H1 (cell line): Measurements from ENCODE around the gene RANBP9. TPM values are rescaled to one million over a fixed set of nuclear protein-coding genes. Genes with fewer than 3 reads are reported as not detected.
A peak's percentile ranks its signal among the peaks of the same experiment; 100 is the strongest.

ENCODE experiments used
- CTCF ChIA-PET: fragments of 300-600 bp; sonication (Branson Sonifier 250); formaldehyde crosslinking; loops from one replicate; lab custom pipeline; 2021; ENCODE audit not compliant: partially characterized antibody; lab: Charles Lee
- POLR2A ChIA-PET: fragments of 300-600 bp; sonication (Branson Sonifier 250); formaldehyde crosslinking; loops from one replicate; lab custom pipeline; 2021; ENCODE audit warnings: inconsistent platforms; ENCODE audit not compliant: partially characterized antibody; lab: Charles Lee
- DNase-seq, 2 experiments: peaks; one replicate each; pipeline versions ENCODE4 v3.0.0 to v3.0.0-alpha.2; 2010 to 2022; ENCODE audit warnings: low spot score in 2 of 2, low read depth in 1 of 2, mixed read lengths in 1 of 2
- FAIRE-seq: peaks from 2 replicates; lab custom pipeline; 2011; peaks lifted over from hg19 to GRCh38; lab: Jason Lieb, UNC
- H2AFZ ChIP-seq: 2 replicates; pipeline ENCODE4 v1.8.1; 2012; ENCODE audit warnings: low read length, inconsistent platforms
- H2AK5ac ChIP-seq: 2 replicates; pipeline ENCODE4 v1.6.1; 2013; ENCODE audit warnings: low read depth, low read length
- H2BK120ac ChIP-seq: replicated peaks from 2 replicates; pipeline ENCODE3; 2013; ENCODE audit warnings: low read depth, low read length, inconsistent platforms
- H2BK12ac ChIP-seq: 2 replicates; pipeline ENCODE4 v1.6.1; 2013; ENCODE audit warnings: low read depth, low read length
- H2BK15ac ChIP-seq: 2 replicates; pipeline ENCODE4 v1.6.1; 2013; ENCODE audit warnings: low read length
- H2BK20ac ChIP-seq: 2 replicates; pipeline ENCODE4 v1.6.1; 2013; ENCODE audit warnings: low read length
- H2BK5ac ChIP-seq: 2 replicates; pipeline ENCODE4 v1.6.1; 2013; ENCODE audit warnings: low read depth, low read length
- H3K14ac ChIP-seq: 2 replicates; pipeline ENCODE4 v1.6.1; 2013; ENCODE audit warnings: inconsistent platforms; ENCODE audit not compliant: insufficient read length
- H3K18ac ChIP-seq: 2 replicates; pipeline ENCODE4 v1.6.1; 2013; ENCODE audit warnings: low read length; ENCODE audit errors: extremely low read depth
- H3K23ac ChIP-seq: 2 replicates; pipeline ENCODE4 v1.6.1; 2013; ENCODE audit warnings: inconsistent platforms; ENCODE audit not compliant: insufficient read length
- H3K23me2 ChIP-seq: 2 replicates; pipeline ENCODE4 v1.6.1; 2013; ENCODE audit warnings: low read depth, low read length
- H3K27ac ChIP-seq: 2 replicates; pipeline ENCODE4 v1.6.1; 2011; ENCODE audit warnings: low read depth, low read length, inconsistent platforms
- H3K27me3 ChIP-seq, 4 experiments: replicated peaks in 1 of 4; 1 replicate in 1 of 4; 2 replicates in 3 of 4; pipeline versions ENCODE4 v1.6.1 to v1.8.1; 2011 to 2013; ENCODE audit warnings: low read length in 3 of 4, mild to moderate bottlenecking in 3 of 4, inconsistent platforms in 2 of 4, mixed read lengths in 2 of 4, moderate library complexity in 1 of 4; ENCODE audit not compliant: control insufficient read depth in 3 of 4, insufficient read depth in 3 of 4; ENCODE audit errors: extremely low read depth in 1 of 4
- H3K36me3 ChIP-seq, 4 experiments: 2 replicates each; pipeline versions ENCODE4 v1.6.1 to v1.8.1; 2011 to 2013; ENCODE audit warnings: mild to moderate bottlenecking in 4 of 4, low read length in 3 of 4, moderate library complexity in 2 of 4, control low read depth in 1 of 4, inconsistent platforms in 1 of 4; ENCODE audit not compliant: insufficient read depth in 4 of 4, control insufficient read depth in 2 of 4
- H3K4ac ChIP-seq: replicated peaks from 2 replicates; pipeline ENCODE3; 2013; ENCODE audit warnings: low read length, low read depth, mixed read lengths, inconsistent platforms; ENCODE audit not compliant: insufficient read length
- H3K4me1 ChIP-seq, 4 experiments: replicated peaks in 1 of 4; 1 replicate in 1 of 4; 2 replicates in 3 of 4; pipeline versions ENCODE4 v1.6.1 to v1.8.1; 2011 to 2013; ENCODE audit warnings: low read length in 3 of 4, inconsistent platforms in 2 of 4, mixed read lengths in 1 of 4; ENCODE audit not compliant: insufficient read depth in 4 of 4, control insufficient read depth in 3 of 4
- H3K4me2 ChIP-seq, 2 experiments: 2 replicates each; pipeline versions ENCODE4 v1.6.1 to v1.8.1; 2011 to 2013; ENCODE audit warnings: low read depth in 2 of 2, low read length in 2 of 2, control low read depth in 1 of 2, inconsistent platforms in 1 of 2, mild to moderate bottlenecking in 1 of 2; ENCODE audit not compliant: insufficient read depth in 1 of 2
- H3K4me3 ChIP-seq, 4 experiments: fragments of 200-600, 300-600 bp in 1 of 4; sonication (generic), shearing (Covaris generic), sonication (Bioruptor Twin) in 1 of 4; 2 replicates each; pipeline versions ENCODE4 v1.5.1 to v1.8.1; 2011 to 2016; ENCODE audit warnings: low read length in 4 of 4, low read depth in 3 of 4, control low read depth in 2 of 4, inconsistent platforms in 2 of 4, mild to moderate bottlenecking in 2 of 4, mixed read lengths in 1 of 4, moderate library complexity in 1 of 4; ENCODE audit not compliant: insufficient read depth in 2 of 4; ENCODE audit errors: extremely low read depth in 1 of 4
- H3K56ac ChIP-seq: replicated peaks from 2 replicates; pipeline ENCODE3; 2013; ENCODE audit warnings: low read depth, mild to moderate bottlenecking, mixed read lengths, low read length, inconsistent platforms; ENCODE audit not compliant: insufficient read length
- H3K79me1 ChIP-seq: 2 replicates; pipeline ENCODE4 v1.6.1; 2013; ENCODE audit warnings: low read depth, low read length, control low read depth
- H3K79me2 ChIP-seq, 2 experiments: 2 replicates each; pipeline versions ENCODE4 v1.6.1 to v1.8.1; 2012 to 2013; ENCODE audit warnings: low read length in 2 of 2, mild to moderate bottlenecking in 2 of 2, inconsistent platforms in 1 of 2; ENCODE audit not compliant: insufficient read depth in 2 of 2, control insufficient read depth in 1 of 2
- H3K9ac ChIP-seq, 4 experiments: replicated peaks in 1 of 4; 1 replicate in 1 of 4; 2 replicates in 3 of 4; pipeline versions ENCODE4 v1.6.1 to v1.8.1; 2011 to 2013; ENCODE audit warnings: low read depth in 3 of 4, low read length in 3 of 4, control low read depth in 2 of 4, mild to moderate bottlenecking in 2 of 4, moderate library complexity in 2 of 4, inconsistent platforms in 1 of 4; ENCODE audit errors: extremely low read depth in 1 of 4
- H3K9me3 ChIP-seq, 2 experiments: 2 replicates each; pipeline versions ENCODE4 v1.6.1 to v1.8.1; 2012 to 2013; ENCODE audit warnings: mild to moderate bottlenecking in 2 of 2, moderate library complexity in 2 of 2, control low read depth in 1 of 2, inconsistent platforms in 1 of 2, low read depth in 1 of 2, low read length in 1 of 2, mixed read lengths in 1 of 2; ENCODE audit not compliant: insufficient read depth in 2 of 2
- H4K20me1 ChIP-seq, 2 experiments: replicated peaks in 1 of 2; 2 replicates each; pipeline versions ENCODE3 to v1.8.1; 2011 to 2013; ENCODE audit warnings: inconsistent platforms in 2 of 2, low read length in 2 of 2, mild to moderate bottlenecking in 1 of 2; ENCODE audit not compliant: insufficient read depth in 2 of 2, control insufficient read depth in 1 of 2
- H4K5ac ChIP-seq: 2 replicates; pipeline ENCODE4 v1.6.1; 2013; ENCODE audit warnings: low read length, low read depth, mixed read lengths, inconsistent platforms; ENCODE audit not compliant: insufficient read length
- H4K8ac ChIP-seq: 2 replicates; pipeline ENCODE4 v1.8.0; 2013; ENCODE audit warnings: mild to moderate bottlenecking, moderate library complexity, low read length, inconsistent platforms; ENCODE audit not compliant: insufficient read depth; ENCODE audit errors: extremely low read depth
- H4K91ac ChIP-seq: replicated peaks from 2 replicates; pipeline ENCODE3; 2013; ENCODE audit warnings: low read length, mixed read lengths, inconsistent platforms; ENCODE audit not compliant: insufficient read length
- BACH1 ChIP-seq: IDR thresholded peaks from 2 replicates; pipeline ENCODE4 v1.6.1; 2012; ENCODE audit warnings: low read length, improper control_type of control experiment
- MAFK ChIP-seq: IDR thresholded peaks from 2 replicates; pipeline ENCODE4 v1.6.1; 2012; ENCODE audit warnings: low read depth, mild to moderate bottlenecking, improper control_type of control experiment, low read length
- POLR2AphosphoS5 ChIP-seq: IDR thresholded peaks from 2 replicates; pipeline ENCODE4 v1.6.1; 2011; ENCODE audit warnings: low read depth, low read length
- TAF7 ChIP-seq: optimal IDR thresholded peaks from 2 replicates; pipeline ENCODE3; 2011; ENCODE audit warnings: low read depth, mild to moderate bottlenecking, inconsistent platforms, low read length, moderate library complexity, borderline replicate concordance
- WGBS, 2 experiments: shearing (Covaris generic) in 1 of 2; methylation state at CpG; one replicate each; pipeline versions ENCODE4 v1.1.6 to v1.1.7; 2013 to 2015; ENCODE audit warnings: low lambda C conversion rate in 2 of 2, mixed read lengths in 2 of 2, inconsistent platforms in 1 of 2, low coverage in 1 of 2, missing lambda C conversion rate in 1 of 2; ENCODE audit not compliant: insufficient replicate concordance in 2 of 2, insufficient coverage in 1 of 2, insufficient read length in 1 of 2; ENCODE audit errors: extremely low coverage in 1 of 2, missing lambda C conversion rate in 1 of 2; 5-methylcytosine and 5-hydroxymethylcytosine counted together
- polyA plus RNA-seq, 7 experiments: library from polyadenylated mRNA; depleted of rRNA in 3 of 7; stranded (reverse) in 5 of 7; unstranded in 2 of 7; fragments of >200 nt in 5 of 7; fragments of 200-250 nt in 2 of 7; gene quantifications; 1 replicate in 5 of 7; 2 replicates in 1 of 7; 4 replicates in 1 of 7; pipeline versions ENCODE4 v1.2.1 to v1.2.3, GENCODE V29; 2011 to 2013; ENCODE audit warnings: missing spikeins in 2 of 7, mixed read lengths in 2 of 7
- total RNA-seq: library from RNA; stranded (reverse); fragmentation: NEBNext Ultra II Directional; extraction: Animal tissue kit (Norgen Biotek cat#: 25700); gene quantifications from 2 replicates; pipeline ENCODE4 v1.2.1, GENCODE V29; 2021

Gene RANBP9
- total and polyA plus RNA-seq, 2 of the 8 experiments (the other 6 are each of a cell fraction or from before 2014, with no cell fraction given) = 13.0 to 36.7 TPM

- 77% methylated on average over 2 of the region's 2 CpGs; no CpG with 5 or more reads in 1 of the 2 experiments for WGBS, 2 experiments
- H3K36me3 ChIP-seq = no peaks in the 10 kb centered on the region; a peak in 1 of 8 replicates
- H3K23ac ChIP-seq = no peak overlapping the region
- no peaks in the 10 kb centered on the region for H3K23me2 ChIP-seq
- POLR2A ChIA-PET = no interaction called here
- no peak overlapping the region for H3K27ac ChIP-seq
- CTCF ChIA-PET = no interaction called here
- H3K4me1 ChIP-seq = peaks cover 0 to 1% (median 0%) of the 10 kb centered on the region in 4 experiments; a peak in 1 of 7 replicates
- H3K56ac ChIP-seq = no peak overlapping the region
- no peak overlapping the region for H4K8ac ChIP-seq
- no peak overlapping the region for H2BK20ac ChIP-seq
- H3K4ac ChIP-seq = no peak overlapping the region
- H3K79me2 ChIP-seq = peaks cover 0 to 97% of the 10 kb centered on the region in 2 experiments; a peak in 2 of 4 replicates
- H2BK15ac ChIP-seq = no peak overlapping the region
- H2AFZ ChIP-seq = no peak overlapping the region
- DNase-seq = no peak
- peaks cover 4% of the 10 kb centered on the region for H3K79me1 ChIP-seq
- H4K91ac ChIP-seq = no peak overlapping the region
- no peak overlapping the region for H2BK12ac ChIP-seq
- no peak overlapping the region for H3K14ac ChIP-seq
- H3K4me2 ChIP-seq = no peak overlapping the region
- no peak overlapping the region for H3K4me3 ChIP-seq
- H3K27me3 ChIP-seq = no peaks in the 10 kb centered on the region
- H4K20me1 ChIP-seq = no peaks in the 10 kb centered on the region
- no peaks in the 10 kb centered on the region for H3K9me3 ChIP-seq
- FAIRE-seq = no peak
- no peak for TF ChIP-seq POLR2AphosphoS5
- peak; percentile 66 for TF ChIP-seq BACH1
- TF ChIP-seq MAFK = peak; percentile 83
- TF ChIP-seq TAF7 = no peak
- no peak overlapping the region for H2AK5ac ChIP-seq
- no peak overlapping the region for H2BK120ac ChIP-seq
- no peak overlapping the region for H2BK5ac ChIP-seq
- H3K9ac ChIP-seq = no peak overlapping the region
- H4K5ac ChIP-seq = no peak overlapping the region
- no peak overlapping the region for H3K18ac ChIP-seq
Measured at GRCh38 chr6:13668291-13668928, 43.2 kb downstream of the RANBP9 start.
